Prostate gland (tissue), 2 donors: ENCODE results near the gene MYBPH. TPM values are rescaled to one million over a fixed set of nuclear protein-coding genes. Genes with fewer than 3 reads are reported as not detected.

Source experiments
- DNase-seq: peaks from one replicate; pipeline ENCODE4 v3.0.0-alpha.2; 2019; ENCODE audit warnings: low spot score
- H3K27ac ChIP-seq, 2 donors: fragments of 200-600 bp; sonication (generic); 2 replicates each; pipeline ENCODE4 v1.5.1; 2017 to 2019
- H3K27me3 ChIP-seq: fragments of 200-600 bp; sonication (generic); replicated peaks from 2 replicates; pipeline ENCODE4 v1.5.1; 2019; ENCODE audit not compliant: insufficient read depth
- H3K36me3 ChIP-seq, 2 donors: fragments of 200-600 bp; sonication (generic); 1 replicate in 1 of 2; 2 replicates in 1 of 2; pipeline versions ENCODE4 v1.5.1 to v1.8.1; 2017 to 2019
- H3K4me1 ChIP-seq: fragments of 200-600 bp; sonication (generic); replicated peaks from 2 replicates; pipeline ENCODE4 v1.5.1; 2019
- H3K4me3 ChIP-seq, 2 donors: fragments of 200-600 bp; sonication (generic); 2 replicates each; pipeline ENCODE4 v1.5.1; 2017 to 2019
- H3K9me3 ChIP-seq: fragments of 200-600 bp; sonication (generic); 2 replicates; pipeline ENCODE4 v1.5.1; 2017
- POLR2A ChIP-seq: fragments of 450-650 bp; IDR thresholded peaks from one replicate; pipeline ENCODE4 v1.6.1; 2016; ENCODE audit warnings: antibody characterized with exemption, mild to moderate bottlenecking
- POLR2AphosphoS5 ChIP-seq: sonication (generic); formaldehyde crosslinking; IDR thresholded peaks from one replicate; pipeline ENCODE4 v1.6.1; 2017; ENCODE audit warnings: antibody characterized with exemption
- WGBS: methylation state at CpG from one replicate; pipeline ENCODE4 v1.1.5; 2018; 5-methylcytosine and 5-hydroxymethylcytosine counted together
- intact Hi-C: fragments of 100-400 bp; cut with DNase I; formaldehyde crosslinking; loops from one replicate; pipeline ENCODE4 v1.14.2; 2022
- total RNA-seq, 2 donors: library from RNA; depleted of rRNA; stranded (reverse); fragments of >200 nt; gene quantifications; one replicate each; pipeline ENCODE4 v1.1.0, GENCODE V29; 2016
- TF ChIP-seq, protein P1 (sequence below), 4 experiments: fragments of 200-600 bp in 2 of 4; fragments of 450-650 bp in 2 of 4; sonication (generic) in 2 of 4; IDR thresholded peaks; 1 replicate in 3 of 4; 2 replicates in 1 of 4; pipeline ENCODE4 v1.5.1; 2016 to 2019; ENCODE audit warnings: antibody characterized with exemption in 4 of 4, mild to moderate bottlenecking in 2 of 4, moderate library complexity in 2 of 4

Gene MYBPH
- total RNA-seq, 2 donors from 2014 or later: 7.7 TPM; not detected in 1

DNA sequence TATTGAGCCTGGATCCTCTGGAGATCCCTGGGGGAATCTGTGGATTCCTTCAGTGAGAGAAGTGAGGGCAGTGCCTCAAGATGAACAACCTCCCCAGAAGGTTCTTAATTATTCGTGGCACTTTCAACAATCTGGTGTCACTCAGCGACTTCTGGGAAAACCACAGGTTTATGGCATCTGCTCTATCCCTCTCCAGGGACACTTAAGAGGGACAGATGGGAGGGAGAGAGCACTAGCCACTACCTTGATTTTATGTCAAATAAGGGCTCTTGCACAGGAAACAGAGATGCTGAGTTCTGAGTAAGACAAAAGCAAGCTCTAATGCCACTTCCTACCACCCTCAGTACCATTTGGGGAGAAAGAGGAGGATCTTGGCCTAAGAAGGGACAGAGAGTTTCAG is 32.1 kb upstream of the MYBPH start:
- H3K9me3 ChIP-seq: no peaks in the 10 kb centered on the region
- no peak overlapping the region for H3K27ac ChIP-seq
- no peak overlapping the region for H3K4me3 ChIP-seq
- no peaks in the 10 kb centered on the region for H3K27me3 ChIP-seq
- H3K4me1 ChIP-seq: no peaks in the 10 kb centered on the region
- no peak for DNase-seq
- WGBS: 55% methylated on average over 2 of the region's 2 CpGs
- TF ChIP-seq, protein P1, sequence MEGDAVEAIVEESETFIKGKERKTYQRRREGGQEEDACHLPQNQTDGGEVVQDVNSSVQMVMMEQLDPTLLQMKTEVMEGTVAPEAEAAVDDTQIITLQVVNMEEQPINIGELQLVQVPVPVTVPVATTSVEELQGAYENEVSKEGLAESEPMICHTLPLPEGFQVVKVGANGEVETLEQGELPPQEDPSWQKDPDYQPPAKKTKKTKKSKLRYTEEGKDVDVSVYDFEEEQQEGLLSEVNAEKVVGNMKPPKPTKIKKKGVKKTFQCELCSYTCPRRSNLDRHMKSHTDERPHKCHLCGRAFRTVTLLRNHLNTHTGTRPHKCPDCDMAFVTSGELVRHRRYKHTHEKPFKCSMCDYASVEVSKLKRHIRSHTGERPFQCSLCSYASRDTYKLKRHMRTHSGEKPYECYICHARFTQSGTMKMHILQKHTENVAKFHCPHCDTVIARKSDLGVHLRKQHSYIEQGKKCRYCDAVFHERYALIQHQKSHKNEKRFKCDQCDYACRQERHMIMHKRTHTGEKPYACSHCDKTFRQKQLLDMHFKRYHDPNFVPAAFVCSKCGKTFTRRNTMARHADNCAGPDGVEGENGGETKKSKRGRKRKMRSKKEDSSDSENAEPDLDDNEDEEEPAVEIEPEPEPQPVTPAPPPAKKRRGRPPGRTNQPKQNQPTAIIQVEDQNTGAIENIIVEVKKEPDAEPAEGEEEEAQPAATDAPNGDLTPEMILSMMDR (IDR thresholded peaks at IDR 0.05): no peak
- H3K36me3 ChIP-seq: no peaks in the 10 kb centered on the region
- intact Hi-C loops: no loop called here

- WGBS: 76% methylated on average over 5 of the region's 5 CpGs
- Histone ChIP-seq H3K9me3 (no peaks in the 10 kb centered on the region), H3K4me3 (no peak overlapping the region), H3K4me1 (no peaks in the 10 kb centered on the region), H3K27ac (no peak overlapping the region), H3K36me3 (no peaks in the 10 kb centered on the region), H3K27me3 (no peaks in the 10 kb centered on the region)
- no peak for DNase-seq
- no peak for TF ChIP-seq POLR2AphosphoS5
- TF ChIP-seq, protein P1 (IDR thresholded peaks at IDR 0.05): no peak
- no peak for TF ChIP-seq POLR2A
- intact Hi-C loops: no loop called here
These were observed 30.6 kb upstream of the MYBPH start for GRCh38 chr1:203206129-203206687.

GRCh38 chr1:203204756-203205155 is 29.1 kb upstream of the MYBPH start:
- no peak for DNase-seq
- intact Hi-C loops: no loop called here

DNA sequence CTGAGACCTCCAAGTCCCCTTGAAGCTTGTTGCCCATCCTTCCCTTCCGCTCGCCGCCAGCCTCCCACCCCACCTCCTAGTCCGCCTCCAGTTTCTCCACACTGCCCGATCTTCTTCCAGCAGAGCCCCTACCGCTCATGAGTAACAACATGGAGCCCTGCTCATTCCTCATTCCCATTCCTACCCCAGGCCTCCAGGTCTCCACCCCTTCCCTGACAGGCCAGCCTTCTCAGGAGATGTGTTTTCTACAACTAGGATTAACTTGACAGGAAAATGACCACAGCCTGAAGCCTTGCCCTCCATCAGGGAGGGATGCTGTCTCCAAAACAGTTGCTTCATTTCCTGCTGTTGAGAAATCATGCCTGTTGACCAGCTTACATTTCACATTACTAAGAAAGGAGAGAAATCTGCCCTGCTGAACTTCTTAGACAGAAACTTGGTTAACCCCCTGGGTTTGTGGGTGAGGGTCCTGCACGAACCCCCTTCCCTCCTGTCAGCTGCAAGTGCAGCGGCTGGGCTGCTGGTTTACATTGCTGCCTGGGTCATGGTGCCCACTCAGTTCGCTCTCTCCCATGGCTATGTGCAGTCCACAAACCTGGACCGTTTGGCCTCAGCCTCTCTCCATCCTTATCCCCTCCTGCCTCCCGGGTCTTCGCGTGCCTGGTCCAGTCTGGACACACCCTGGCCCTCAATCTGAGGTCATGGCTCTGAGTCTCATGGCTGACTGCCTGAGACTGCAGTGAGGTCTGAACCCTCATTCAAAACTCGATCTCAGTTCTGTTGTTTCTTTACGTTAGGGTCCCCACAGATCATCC is 27.0 kb upstream of the MYBPH start:
- Histone ChIP-seq H3K4me3 (no peak overlapping the region), H3K27me3 (no peaks in the 10 kb centered on the region), H3K9me3 (no peaks in the 10 kb centered on the region), H3K4me1 (no peaks in the 10 kb centered on the region), H3K36me3 (no peaks in the 10 kb centered on the region), H3K27ac (peak overlapping the region in 1 of 2 donors; percentile 39)
- TF ChIP-seq POLR2A: no peak
- TF ChIP-seq, protein P1 (IDR thresholded peaks at IDR 0.05): no peak
- TF ChIP-seq POLR2AphosphoS5: no peak
- no peak for DNase-seq
- 80% methylated on average over 15 of the region's 15 CpGs for WGBS
- intact Hi-C loops: no loop called here

More at GRCh38 chr1:203204756-203205155, 29.1 kb upstream of the MYBPH start:
- Histone ChIP-seq H3K36me3 (no peaks in the 10 kb centered on the region), H3K27ac (no peak overlapping the region), H3K4me3 (no peak overlapping the region), H3K9me3 (no peaks in the 10 kb centered on the region), H3K4me1 (no peaks in the 10 kb centered on the region), H3K27me3 (no peaks in the 10 kb centered on the region)
- WGBS: 83% methylated on average over 2 of the region's 2 CpGs
- no peak for TF ChIP-seq POLR2A

DNA sequence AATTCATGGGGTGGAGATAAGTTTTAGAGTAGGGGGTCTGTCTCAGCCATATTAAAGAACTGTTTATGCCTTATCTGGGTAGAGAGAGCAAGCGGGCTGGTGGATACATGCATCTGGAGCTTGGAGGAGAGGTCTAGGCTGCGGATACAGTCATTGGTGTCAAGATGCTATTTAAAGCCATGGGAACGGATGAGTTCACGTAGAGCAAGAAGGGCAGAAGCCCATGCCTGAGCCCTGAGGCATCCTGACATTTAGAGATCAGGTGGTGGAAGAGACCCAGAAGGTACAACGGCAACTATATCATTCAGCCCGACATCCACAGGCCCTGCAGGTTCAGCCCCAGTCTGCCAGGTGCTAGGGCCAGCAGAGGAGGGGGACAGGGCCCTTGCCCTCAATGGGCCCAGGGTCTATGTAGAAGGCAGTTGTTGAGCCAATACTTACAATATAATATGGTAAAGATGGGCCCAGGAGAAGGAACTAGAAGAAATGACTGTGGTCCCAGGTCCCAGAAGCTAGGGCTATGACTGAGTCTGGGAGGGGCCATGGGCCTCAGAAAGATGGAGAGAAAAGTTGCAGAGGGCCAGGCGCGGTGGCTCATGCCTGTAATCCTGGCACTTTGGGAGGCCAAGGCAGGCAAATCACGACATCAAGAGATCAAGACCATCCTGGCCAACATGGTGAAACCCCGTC is 26.0 kb upstream of the MYBPH start:
- Histone ChIP-seq H3K9me3 (no peaks in the 10 kb centered on the region), H3K27ac (no peak overlapping the region), H3K36me3 (no peaks in the 10 kb centered on the region), H3K27me3 (no peaks in the 10 kb centered on the region), H3K4me1 (no peaks in the 10 kb centered on the region), H3K4me3 (no peak overlapping the region)
- TF ChIP-seq, protein P1 (IDR thresholded peaks at IDR 0.05): no peak
- TF ChIP-seq POLR2A (no peak), POLR2AphosphoS5 (no peak)
- no peak for DNase-seq
- WGBS: 78% methylated on average over 10 of the region's 10 CpGs
- intact Hi-C loops: no loop called here
